Kidney epithelial cell (primary cell): Measurements from ENCODE around the gene GGT5. TPM values are rescaled to one million over a fixed set of nuclear protein-coding genes. Genes with fewer than 3 reads are reported as not detected.

Experiments
- total RNA-seq: library from RNA; depleted of rRNA; stranded (reverse); fragments of >200 nt; gene quantifications from 2 replicates; pipeline ENCODE4 v1.2.3, GENCODE V29; 2015

The GGT5 gene
- total RNA-seq, 1 donor from 2014 or later, result 5.9 TPM

Other genes with a start within 250 kb of the GGT5 start
- gene GSTT4, start 239.6 kb downstream of the GGT5 start, total RNA-seq, result not detected in 2 replicates
- gene CABIN1, start 233.8 kb downstream of the GGT5 start, total RNA-seq, result 25.6 and 31.4 TPM in 2 replicates
- gene SUSD2, start 63.6 kb downstream of the GGT5 start, total RNA-seq, result 0.17 and 0.62 TPM in 2 replicates
- 29.9 and 33.5 TPM in 2 replicates for gene SPECC1L, start 25.7 kb upstream of the GGT5 start, total RNA-seq
- gene ADORA2A, start 182.5 kb upstream of the GGT5 start, total RNA-seq, result 0.21 and 0.46 TPM in 2 replicates